Mucosa of stomach (tissue), 1 donor: ENCODE results near the gene IFIT1.
"Not testable (repeated sequence)": the region's sequence is repeated elsewhere in the genome, so short reads cannot be mapped to it uniquely, and the experiment has no call there.

Experiments
- H3K27me3 ChIP-seq: one replicate; pipeline ENCODE4 v1.7.0; 2013; ENCODE audit warnings: mild to moderate bottlenecking, low read length; ENCODE audit not compliant: control insufficient read depth, insufficient read depth
- H3K36me3 ChIP-seq: one replicate; pipeline ENCODE4 v1.7.0; 2013; ENCODE audit warnings: low read length; ENCODE audit not compliant: control insufficient read depth, insufficient read depth
- H3K4me1 ChIP-seq: one replicate; pipeline ENCODE4 v1.7.0; 2013; ENCODE audit warnings: mild to moderate bottlenecking, low read length; ENCODE audit not compliant: control insufficient read depth, insufficient read depth
- H3K4me3 ChIP-seq: one replicate; pipeline ENCODE4 v1.7.0; 2013; ENCODE audit warnings: low read length
- H3K9ac ChIP-seq: one replicate; pipeline ENCODE4 v1.7.0; 2013; ENCODE audit warnings: mild to moderate bottlenecking, low read length, moderate library complexity
- H3K9me3 ChIP-seq: one replicate; pipeline ENCODE4 v1.7.0; 2013; ENCODE audit warnings: mild to moderate bottlenecking, low read length, moderate library complexity; ENCODE audit not compliant: control insufficient read depth
- donor health status: Pancreatic carcinoma.

IFIT1 gene

GRCh38 chr10:89427629-89428028 lies 35.2 kb downstream of the IFIT1 start:
- no peaks in the 10 kb centered on the region for H3K36me3 ChIP-seq
- H3K27me3 ChIP-seq, result no peaks in the 10 kb centered on the region
- no peak overlapping the region for H3K9ac ChIP-seq
- H3K4me3 ChIP-seq, result no peak overlapping the region
- H3K4me1 ChIP-seq, result no peaks in the 10 kb centered on the region
- no peaks in the 10 kb centered on the region for H3K9me3 ChIP-seq

GRCh38 chr10:89428877-89429276 lies 36.5 kb downstream of the IFIT1 start:
- H3K4me1 ChIP-seq, result no peaks in the 10 kb centered on the region
- no peaks in the 10 kb centered on the region for H3K9me3 ChIP-seq
- H3K4me3 ChIP-seq, result no peak overlapping the region
- no peaks in the 10 kb centered on the region for H3K36me3 ChIP-seq
- H3K9ac ChIP-seq, result no peak overlapping the region
- no peaks in the 10 kb centered on the region for H3K27me3 ChIP-seq

- no peaks in the 10 kb centered on the region for H3K4me1 ChIP-seq
- no peaks in the 10 kb centered on the region for H3K36me3 ChIP-seq
- no peaks in the 10 kb centered on the region for H3K27me3 ChIP-seq
- no peak overlapping the region for H3K4me3 ChIP-seq
- no peak overlapping the region for H3K9ac ChIP-seq
- no peaks in the 10 kb centered on the region for H3K9me3 ChIP-seq
Measured at GRCh38 chr10:89431977-89432376, 39.6 kb downstream of the IFIT1 start.

DNA sequence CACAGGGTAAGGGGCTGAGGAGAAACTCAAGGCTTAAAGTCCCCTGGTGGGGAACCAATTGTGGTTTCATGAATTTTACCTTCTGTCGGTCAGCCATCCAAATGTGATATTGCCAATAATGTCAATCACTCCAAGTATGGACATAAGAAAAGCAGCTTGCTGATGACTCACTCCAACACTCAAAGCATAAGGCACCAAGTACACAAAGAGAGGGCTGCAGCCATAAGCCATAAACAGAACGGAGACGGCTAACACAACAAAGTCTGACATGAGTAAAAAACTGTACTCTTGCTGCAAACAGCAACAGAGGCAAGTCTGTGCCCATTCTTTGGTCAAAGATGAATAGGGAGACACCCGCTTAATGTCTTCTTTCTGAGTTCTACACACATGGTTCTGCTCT lies 46.1 kb downstream of the IFIT1 start:
- Histone ChIP-seq H3K9ac (no peak overlapping the region), H3K27me3 (no peaks in the 10 kb centered on the region), H3K36me3 (no peaks in the 10 kb centered on the region), H3K9me3 (no peaks in the 10 kb centered on the region), H3K4me1 (peaks cover 20% of the 10 kb centered on the region), H3K4me3 (no peak overlapping the region)

DNA sequence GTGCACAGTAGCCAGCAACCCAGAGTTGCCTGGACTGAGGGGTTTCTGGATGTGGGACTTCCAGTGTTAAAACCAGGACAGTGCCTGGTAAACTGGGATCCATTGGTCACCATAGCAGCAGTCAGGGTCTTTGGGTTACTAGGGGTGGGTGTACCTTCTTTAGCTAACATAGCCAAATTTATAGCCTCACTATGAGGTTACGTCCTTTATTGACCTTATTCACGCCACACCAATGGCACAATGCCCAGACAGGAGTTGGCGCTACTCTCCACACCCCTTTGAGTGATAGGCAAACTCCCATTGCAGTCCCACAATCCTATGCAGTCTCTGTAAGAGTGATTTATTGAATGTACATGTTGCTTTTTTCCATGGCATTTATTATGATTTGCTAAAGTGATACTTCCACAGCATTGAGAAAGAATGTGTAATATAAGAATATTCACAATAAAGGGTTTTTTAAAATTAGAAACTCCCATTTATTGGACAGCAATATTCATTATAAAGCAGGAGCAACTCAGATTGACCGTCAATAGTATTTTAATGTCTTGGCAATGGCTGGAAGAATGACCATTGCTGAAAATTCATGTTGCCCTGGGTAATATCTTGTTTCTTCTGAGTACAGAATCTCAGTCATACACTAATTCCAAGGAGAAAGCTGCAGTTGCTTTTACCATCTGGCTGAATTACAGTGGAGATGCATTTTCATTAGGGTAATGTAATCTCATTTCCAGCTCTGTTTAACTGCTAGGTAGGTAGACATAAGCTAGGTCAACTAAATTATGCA lies 48.0 kb downstream of the IFIT1 start:
- H3K36me3 ChIP-seq, result no peaks in the 10 kb centered on the region
- H3K9ac ChIP-seq, result no peak overlapping the region
- H3K9me3 ChIP-seq, result no peaks in the 10 kb centered on the region
- H3K4me3 ChIP-seq, result no peak overlapping the region
- H3K4me1 ChIP-seq, result peaks cover 20% of the 10 kb centered on the region
- H3K27me3 ChIP-seq, result no peaks in the 10 kb centered on the region

GRCh38 chr10:89442289-89442688 lies 49.9 kb downstream of the IFIT1 start:
- H3K9ac ChIP-seq, result no peak overlapping the region
- no peaks in the 10 kb centered on the region for H3K27me3 ChIP-seq
- no peak overlapping the region for H3K4me3 ChIP-seq
- no peaks in the 10 kb centered on the region for H3K36me3 ChIP-seq
- H3K4me1 ChIP-seq, result peaks cover 20% of the 10 kb centered on the region
- H3K9me3 ChIP-seq, result no peaks in the 10 kb centered on the region

DNA sequence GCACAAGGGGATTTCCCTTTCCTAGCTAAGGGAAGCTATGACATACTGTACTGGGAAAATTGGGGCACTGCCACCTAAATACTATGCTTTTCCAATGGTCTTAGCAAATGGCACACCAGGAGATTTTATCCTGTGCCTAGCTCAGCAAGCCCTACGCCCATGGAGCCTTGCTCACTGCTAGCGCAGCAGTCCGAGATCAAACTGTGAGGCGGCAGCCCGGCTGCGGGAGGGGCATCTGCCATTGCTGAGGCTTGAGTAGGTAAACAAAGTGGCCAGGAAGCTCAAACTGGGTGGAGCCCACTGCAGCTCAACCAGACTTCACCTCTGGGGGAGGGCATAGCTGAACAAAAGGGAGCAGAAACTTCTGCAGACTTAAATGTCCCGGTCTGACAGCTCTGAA lies 52.4 kb downstream of the IFIT1 start:
- not testable (repeated sequence) for H3K27me3 ChIP-seq, H3K4me3 ChIP-seq, H3K36me3 ChIP-seq, H3K9me3 ChIP-seq, H3K9ac ChIP-seq
- H3K4me1 ChIP-seq, result peaks cover 10% of the 10 kb centered on the region

GRCh38 chr10:89450901-89451300 lies 58.5 kb downstream of the IFIT1 start:
- no peak overlapping the region for H3K4me3 ChIP-seq
- no peaks in the 10 kb centered on the region for H3K27me3 ChIP-seq
- no peak overlapping the region for H3K9ac ChIP-seq
- H3K36me3 ChIP-seq, result no peaks in the 10 kb centered on the region
- H3K9me3 ChIP-seq, result no peaks in the 10 kb centered on the region
- peaks cover 4% of the 10 kb centered on the region for H3K4me1 ChIP-seq

DNA sequence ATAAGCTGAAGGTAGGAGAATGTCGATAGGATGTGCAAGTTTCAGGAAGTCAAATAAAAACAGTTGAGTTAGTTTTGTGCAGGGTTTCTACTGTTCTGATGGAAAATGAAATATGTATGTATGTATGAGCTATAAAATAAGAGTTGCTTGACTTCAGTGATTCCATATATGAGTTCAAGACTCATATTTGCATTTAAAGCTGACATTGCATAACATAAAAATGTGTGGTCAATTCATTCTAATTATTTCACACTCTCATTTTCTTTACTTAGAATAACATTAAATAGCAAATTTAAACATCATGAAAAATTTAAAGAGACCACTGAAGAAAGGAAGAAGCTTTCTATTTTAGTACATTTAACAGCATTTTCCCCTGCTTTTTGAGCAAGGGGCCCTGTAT lies 59.8 kb downstream of the IFIT1 start:
- no peaks in the 10 kb centered on the region for H3K9me3 ChIP-seq

GRCh38 chr10:89454561-89455347 lies 62.3 kb downstream of the IFIT1 start:
- Histone ChIP-seq H3K4me1 (peaks cover 4% of the 10 kb centered on the region), H3K27me3 (no peaks in the 10 kb centered on the region), H3K36me3 (no peaks in the 10 kb centered on the region), H3K9ac (no peak overlapping the region), H3K4me3 (no peak overlapping the region), H3K9me3 (no peaks in the 10 kb centered on the region)

More for the DNA sequence above, 59.8 kb downstream of the IFIT1 start:
- Histone ChIP-seq H3K4me1 (peaks cover 4% of the 10 kb centered on the region), H3K36me3 (no peaks in the 10 kb centered on the region), H3K4me3 (no peak overlapping the region), H3K27me3 (no peaks in the 10 kb centered on the region), H3K9ac (no peak overlapping the region)
